Measurements from ENCODE around the gene MYH13.

DNA sequence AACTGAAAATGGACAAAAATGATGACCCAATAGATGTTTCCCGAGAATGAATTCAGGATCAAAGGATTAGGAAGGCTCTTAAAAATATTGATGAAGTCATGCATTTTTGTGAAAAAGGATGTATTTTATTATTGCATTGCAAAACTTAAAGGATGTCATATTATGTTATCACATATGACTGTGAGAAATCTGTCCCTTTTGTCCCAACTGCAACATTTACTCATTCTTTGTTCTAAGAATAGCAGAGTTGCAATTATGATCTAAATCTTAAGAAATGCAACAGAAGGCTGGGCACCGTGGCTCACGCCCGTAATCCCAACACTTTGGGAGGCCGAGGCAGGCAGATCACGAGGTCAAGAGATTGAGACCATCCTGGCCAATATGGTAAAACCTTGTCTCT, 13.1 kb upstream of the MYH13 start:
- TF ChIP-seq, protein P1, sequence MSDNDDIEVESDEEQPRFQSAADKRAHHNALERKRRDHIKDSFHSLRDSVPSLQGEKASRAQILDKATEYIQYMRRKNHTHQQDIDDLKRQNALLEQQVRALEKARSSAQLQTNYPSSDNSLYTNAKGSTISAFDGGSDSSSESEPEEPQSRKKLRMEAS (IDR thresholded peaks at IDR 0.05; ENCODE audit: low read depth, low read length), result no peak
- no peak for TF ChIP-seq POLR2A (IDR thresholded peaks at IDR 0.05; ENCODE audit: extremely low read depth, insufficient read length)
- TF ChIP-seq, protein P2, sequence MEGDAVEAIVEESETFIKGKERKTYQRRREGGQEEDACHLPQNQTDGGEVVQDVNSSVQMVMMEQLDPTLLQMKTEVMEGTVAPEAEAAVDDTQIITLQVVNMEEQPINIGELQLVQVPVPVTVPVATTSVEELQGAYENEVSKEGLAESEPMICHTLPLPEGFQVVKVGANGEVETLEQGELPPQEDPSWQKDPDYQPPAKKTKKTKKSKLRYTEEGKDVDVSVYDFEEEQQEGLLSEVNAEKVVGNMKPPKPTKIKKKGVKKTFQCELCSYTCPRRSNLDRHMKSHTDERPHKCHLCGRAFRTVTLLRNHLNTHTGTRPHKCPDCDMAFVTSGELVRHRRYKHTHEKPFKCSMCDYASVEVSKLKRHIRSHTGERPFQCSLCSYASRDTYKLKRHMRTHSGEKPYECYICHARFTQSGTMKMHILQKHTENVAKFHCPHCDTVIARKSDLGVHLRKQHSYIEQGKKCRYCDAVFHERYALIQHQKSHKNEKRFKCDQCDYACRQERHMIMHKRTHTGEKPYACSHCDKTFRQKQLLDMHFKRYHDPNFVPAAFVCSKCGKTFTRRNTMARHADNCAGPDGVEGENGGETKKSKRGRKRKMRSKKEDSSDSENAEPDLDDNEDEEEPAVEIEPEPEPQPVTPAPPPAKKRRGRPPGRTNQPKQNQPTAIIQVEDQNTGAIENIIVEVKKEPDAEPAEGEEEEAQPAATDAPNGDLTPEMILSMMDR (IDR thresholded peaks at IDR 0.05; ENCODE audit: low read depth, low read length), result no peak

Measured in NB4 (cell line).